MCF 10A (cell line): Measurements from ENCODE around the gene INTS1. TPM values are rescaled to one million over a fixed set of nuclear protein-coding genes. Genes with fewer than 3 reads are reported as not detected.

Experiments
- BruUV-seq: library from RNA; stranded (reverse); fragments of 400-500 nt; replicated peaks from 2 replicates; lab custom pipeline; 2021; lab: Mats Ljungman, UMichigan
- CTCF ChIA-PET: fragments of 300-600 bp; sonication (Branson Sonifier 250); formaldehyde crosslinking; extraction: SDS; loops from one replicate; lab custom pipeline; 2021; ENCODE audit warnings: antibody characterized with exemption, inconsistent platforms; lab: Yijun Ruan, JAX
- POLR2A ChIA-PET: fragments of 300-600, 350-650 bp; sonication (Branson Sonifier 250); formaldehyde crosslinking; extraction: SDS; loops from one replicate; lab custom pipeline; 2020; ENCODE audit warnings: antibody characterized with exemption, inconsistent platforms; lab: Yijun Ruan, JAX
- DNase-seq: peaks from one replicate; pipeline ENCODE4 v3.0.0-alpha.2; 2018; ENCODE audit not compliant: unreplicated experiment
- H3K27ac Mint-ChIP-seq: one replicate; pipeline ENCODE4 v1.8.0; 2022; ENCODE audit warnings: mild to moderate bottlenecking, low read depth, mixed read lengths; ENCODE audit not compliant: unreplicated experiment
- H3K27me3 Mint-ChIP-seq: one replicate; pipeline ENCODE4 v1.8.0; 2022; ENCODE audit warnings: mixed read lengths; ENCODE audit not compliant: insufficient read depth, unreplicated experiment
- H3K36me3 Mint-ChIP-seq: one replicate; pipeline ENCODE4 v1.8.0; 2022; ENCODE audit warnings: mild to moderate bottlenecking, moderate library complexity, mixed read lengths; ENCODE audit not compliant: insufficient read depth, unreplicated experiment
- H3K4me1 Mint-ChIP-seq: one replicate; pipeline ENCODE4 v1.8.0; 2022; ENCODE audit warnings: mixed read lengths; ENCODE audit not compliant: insufficient read depth, unreplicated experiment
- H3K4me3 Mint-ChIP-seq: one replicate; pipeline ENCODE4 v1.8.0; 2022; ENCODE audit warnings: mild to moderate bottlenecking, moderate library complexity, mixed read lengths; ENCODE audit not compliant: unreplicated experiment
- H3K9me3 Mint-ChIP-seq: one replicate; pipeline ENCODE4 v1.8.0; 2022; ENCODE audit warnings: mixed read lengths; ENCODE audit not compliant: unreplicated experiment
- intact Hi-C: fragments of 100-400 bp; cut with micrococcal nuclease; formaldehyde crosslinking; loops from 2 replicates; pipeline ENCODE4 v1.14.1; 2022
- total RNA-seq: library from RNA; stranded (reverse); gene quantifications from 2 replicates; pipeline ENCODE4 v1.2.3, GENCODE V29; 2022
- TF ChIP-seq, protein P1 (sequence below): fragments of 200-600 bp; IDR thresholded peaks from one replicate; pipeline ENCODE4 v1.8.0; 2022; ENCODE audit warnings: antibody characterized with exemption, mild to moderate bottlenecking; ENCODE audit not compliant: unreplicated experiment

INTS1 gene
- total RNA-seq, 1 experiment from 2014 or later = 86.3 TPM

DNA sequence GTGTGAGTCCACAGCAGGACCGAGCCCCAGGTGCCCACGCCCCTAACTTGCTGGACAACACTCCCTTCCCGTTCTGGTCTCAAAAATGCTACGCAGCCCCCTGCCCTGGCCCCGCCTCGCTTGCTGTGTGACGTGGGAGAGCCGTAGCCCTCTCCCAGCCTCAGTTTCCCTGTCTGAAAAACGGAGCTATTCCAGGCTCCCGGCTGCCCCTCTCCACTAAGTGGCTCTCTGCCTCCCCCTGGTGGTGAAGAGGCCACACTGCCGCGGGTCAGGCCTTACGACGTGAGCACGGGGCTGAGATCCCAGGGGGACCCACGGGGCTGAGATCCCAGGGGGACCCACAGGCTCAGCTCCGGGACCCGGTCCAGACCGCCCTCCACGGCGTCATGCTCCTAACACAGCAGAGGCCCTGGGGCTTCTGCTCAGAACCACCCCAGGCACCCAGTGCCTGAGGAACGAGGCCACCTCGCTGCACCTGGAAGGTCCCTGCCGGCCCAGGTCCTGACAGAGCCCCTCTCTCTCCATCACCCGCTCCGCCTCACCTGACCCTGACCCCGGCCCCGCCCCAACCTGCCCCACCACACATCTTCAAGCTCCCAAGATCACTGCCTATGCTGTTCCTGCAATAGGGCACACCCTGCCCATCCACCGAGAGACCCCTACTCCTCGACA, 71.6 kb downstream of the INTS1 start:
- no peaks in the 10 kb centered on the region for H3K27me3 Mint-ChIP-seq
- no peak overlapping the region for H3K4me3 Mint-ChIP-seq
- H3K27ac Mint-ChIP-seq = peak overlapping the region; percentile 3
- peak; percentile 66 for DNase-seq
- H3K36me3 Mint-ChIP-seq = peaks cover 18% of the 10 kb centered on the region
- no TSS peak for BruUV-seq
- H3K4me1 Mint-ChIP-seq = peaks cover 6% of the 10 kb centered on the region
- intact Hi-C loops = loop anchor here (1.0 to 5.0 kb wide), 2 partner anchors 40 to 238 kb away; no protein-coding TSS in a partner anchor
- POLR2A ChIA-PET = interaction anchor here (1.2 kb wide), 1 partner anchor 294 kb away, joined by 4 read pairs; a partner anchor contains a TSS
- TF ChIP-seq, protein P1, sequence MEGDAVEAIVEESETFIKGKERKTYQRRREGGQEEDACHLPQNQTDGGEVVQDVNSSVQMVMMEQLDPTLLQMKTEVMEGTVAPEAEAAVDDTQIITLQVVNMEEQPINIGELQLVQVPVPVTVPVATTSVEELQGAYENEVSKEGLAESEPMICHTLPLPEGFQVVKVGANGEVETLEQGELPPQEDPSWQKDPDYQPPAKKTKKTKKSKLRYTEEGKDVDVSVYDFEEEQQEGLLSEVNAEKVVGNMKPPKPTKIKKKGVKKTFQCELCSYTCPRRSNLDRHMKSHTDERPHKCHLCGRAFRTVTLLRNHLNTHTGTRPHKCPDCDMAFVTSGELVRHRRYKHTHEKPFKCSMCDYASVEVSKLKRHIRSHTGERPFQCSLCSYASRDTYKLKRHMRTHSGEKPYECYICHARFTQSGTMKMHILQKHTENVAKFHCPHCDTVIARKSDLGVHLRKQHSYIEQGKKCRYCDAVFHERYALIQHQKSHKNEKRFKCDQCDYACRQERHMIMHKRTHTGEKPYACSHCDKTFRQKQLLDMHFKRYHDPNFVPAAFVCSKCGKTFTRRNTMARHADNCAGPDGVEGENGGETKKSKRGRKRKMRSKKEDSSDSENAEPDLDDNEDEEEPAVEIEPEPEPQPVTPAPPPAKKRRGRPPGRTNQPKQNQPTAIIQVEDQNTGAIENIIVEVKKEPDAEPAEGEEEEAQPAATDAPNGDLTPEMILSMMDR = peak; percentile 97
- CTCF ChIA-PET = interaction anchor here (0.6 to 4.1 kb wide), 22 partner anchors 8 to 1288 kb away, joined by 3 to 25 read pairs (median 4); no protein-coding TSS in a partner anchor
- no peaks in the 10 kb centered on the region for H3K9me3 Mint-ChIP-seq

DNA sequence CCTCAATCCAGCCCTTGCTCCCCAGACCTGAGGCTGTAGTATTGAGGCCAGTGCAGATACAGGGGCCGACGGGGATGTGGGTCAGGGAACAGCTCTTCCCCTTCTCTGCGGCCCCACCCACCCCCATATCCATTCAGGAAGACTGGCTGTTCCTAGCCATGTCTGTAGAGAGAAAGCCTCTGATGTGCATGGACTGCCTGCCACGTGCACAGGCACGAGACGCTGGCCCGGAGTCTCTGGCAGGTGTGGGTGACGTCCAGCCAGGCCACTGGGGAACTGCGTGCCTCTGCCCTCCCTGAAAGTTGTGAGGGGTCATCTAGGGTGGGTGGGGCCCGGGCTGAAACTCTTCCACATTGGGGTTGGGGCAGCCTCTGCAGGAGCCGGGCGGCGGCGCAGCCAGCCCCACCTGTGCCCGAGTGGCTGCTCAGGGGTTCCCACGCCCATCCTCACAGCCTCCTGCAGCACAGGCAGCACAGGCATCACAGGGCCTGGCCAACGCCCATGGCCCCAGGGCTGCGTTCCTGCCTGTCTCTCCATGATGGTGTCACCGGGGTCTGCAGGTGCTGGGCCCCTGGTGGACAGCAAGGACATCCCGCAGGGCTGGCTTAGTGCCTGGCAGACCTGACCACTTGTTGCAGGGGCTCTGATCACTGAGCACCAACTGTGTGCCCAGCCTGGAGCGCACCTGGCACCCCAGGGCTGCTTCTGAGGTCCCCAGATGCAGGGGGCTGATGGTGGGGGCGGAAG, 72.4 kb downstream of the INTS1 start:
- TF ChIP-seq, protein P1 = no peak
- Mint-ChIP-seq H3K4me3 (no peak overlapping the region), H3K27me3 (no peaks in the 10 kb centered on the region), H3K36me3 (peaks cover 18% of the 10 kb centered on the region), H3K4me1 (peaks cover 6% of the 10 kb centered on the region), H3K27ac (peak overlapping the region; percentile 3), H3K9me3 (no peaks in the 10 kb centered on the region)
- POLR2A ChIA-PET = no interaction called here
- intact Hi-C loops = loop anchor here (1.0 to 5.0 kb wide), 2 partner anchors 40 to 238 kb away; no protein-coding TSS in a partner anchor
- CTCF ChIA-PET = interaction anchor here (0.6 to 4.1 kb wide), 19 partner anchors 7 to 1287 kb away, joined by 3 to 25 read pairs (median 5); no protein-coding TSS in a partner anchor
- no peak for DNase-seq
- BruUV-seq = no TSS peak

DNA sequence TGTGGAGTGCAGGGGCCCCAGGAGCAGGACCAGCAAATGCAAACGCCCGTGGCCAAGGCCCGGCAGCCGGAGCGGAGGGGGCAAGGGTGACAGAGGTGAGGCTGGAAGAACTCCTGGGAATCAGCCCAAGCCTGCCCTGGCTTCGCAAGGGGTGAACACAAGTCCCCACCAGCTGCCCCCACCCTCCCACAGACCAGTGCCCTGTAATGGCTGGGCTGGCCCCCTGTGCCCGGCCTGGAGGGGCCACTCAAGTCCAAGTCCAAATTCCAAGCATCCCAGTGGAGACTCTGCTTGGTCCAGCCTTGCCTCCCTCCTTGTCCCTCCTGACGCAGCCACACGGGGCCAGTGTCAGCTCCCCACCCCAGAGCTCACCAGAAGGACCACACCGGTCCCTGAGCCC, 73.0 kb downstream of the INTS1 start:
- peaks cover 18% of the 10 kb centered on the region for H3K36me3 Mint-ChIP-seq

More for the DNA sequence above, 73.0 kb downstream of the INTS1 start:
- Mint-ChIP-seq H3K27me3 (no peaks in the 10 kb centered on the region), H3K27ac (no peak overlapping the region), H3K4me3 (no peak overlapping the region), H3K9me3 (no peaks in the 10 kb centered on the region), H3K4me1 (peaks cover 6% of the 10 kb centered on the region)
- TF ChIP-seq, protein P1 = no peak
- POLR2A ChIA-PET = no interaction called here
- no peak for DNase-seq
- intact Hi-C loops = loop anchor here (5.0 kb wide), 1 partner anchor 41 kb away; no protein-coding TSS in a partner anchor
- no TSS peak for BruUV-seq
- CTCF ChIA-PET = interaction anchor here (0.8 to 4.1 kb wide), 3 partner anchors 27 to 238 kb away, joined by 3 to 25 read pairs (median 5); no protein-coding TSS in a partner anchor
